Measurements from ENCODE around the gene PTPRD.

DNA sequence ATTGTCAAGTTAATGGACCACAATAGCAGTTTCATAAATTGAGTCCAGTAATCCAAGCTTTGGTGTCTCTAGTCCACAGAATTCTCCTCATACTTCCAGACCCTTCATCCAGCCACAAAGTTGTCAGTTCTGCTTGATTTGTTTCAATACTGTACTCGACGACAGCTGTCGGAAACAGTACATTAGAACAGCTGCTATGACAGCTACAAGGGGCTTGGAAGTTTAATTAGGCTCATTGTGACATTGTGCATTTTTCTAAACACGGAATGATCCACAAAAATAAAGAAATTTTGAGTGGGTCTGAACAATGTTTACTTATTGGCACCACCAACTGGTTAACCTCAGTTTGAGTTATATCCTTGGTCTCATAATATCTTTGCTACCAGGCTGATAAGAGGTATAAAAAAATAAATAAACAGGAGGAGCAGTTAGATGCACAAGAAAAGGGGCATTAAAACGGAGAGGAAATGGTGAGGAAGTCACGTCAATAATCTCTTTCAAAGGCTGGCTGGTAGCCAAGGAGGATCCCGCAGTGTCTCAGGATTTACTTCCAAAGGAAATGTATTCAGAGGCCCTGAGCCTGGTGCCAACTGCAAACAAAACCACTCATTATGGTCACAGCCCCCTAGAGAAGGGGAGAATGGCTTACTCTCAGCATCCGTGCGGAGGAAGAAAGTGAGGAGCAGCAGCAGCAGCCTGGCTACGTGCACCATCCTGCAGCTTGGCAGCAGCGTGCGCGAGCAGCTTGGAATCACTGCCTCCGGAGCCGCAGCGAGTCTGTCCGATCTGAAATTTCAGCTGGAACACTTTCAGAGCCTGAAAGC lies 1879.5 kb downstream of the PTPRD start:
- no peak for TF ChIP-seq CTCF (IDR thresholded peaks at IDR 0.05)
- TF ChIP-seq POLR2A (IDR thresholded peaks at IDR 0.05): no peak
